GM19438 (cell line): ENCODE data around the gene MFAP3.
"Not testable (repeated sequence)": the region's sequence is repeated elsewhere in the genome, so short reads cannot be mapped to it uniquely, and the experiment has no call there.

ENCODE experiments used
- ATAC-seq: cut with Tn5 transposase; IDR thresholded peaks from one replicate; pipeline ENCODE4 v1.9.1; 2021; ENCODE audit warnings: low read depth; ENCODE audit not compliant: unreplicated experiment

The MFAP3 gene

GRCh38 chr5:154038707-154039457 lies at the start of gene MFAP3, which contains the start of gene FAM114A2:
MFAP3 (plus strand) TSS chr5:154038967; CDS start chr5:154049723, 10,756 bp downstream.
FAM114A2 (minus strand) TSS chr5:154038910; CDS start chr5:154034953, 3,957 bp downstream.
- ATAC-seq = peak; percentile 97

DNA sequence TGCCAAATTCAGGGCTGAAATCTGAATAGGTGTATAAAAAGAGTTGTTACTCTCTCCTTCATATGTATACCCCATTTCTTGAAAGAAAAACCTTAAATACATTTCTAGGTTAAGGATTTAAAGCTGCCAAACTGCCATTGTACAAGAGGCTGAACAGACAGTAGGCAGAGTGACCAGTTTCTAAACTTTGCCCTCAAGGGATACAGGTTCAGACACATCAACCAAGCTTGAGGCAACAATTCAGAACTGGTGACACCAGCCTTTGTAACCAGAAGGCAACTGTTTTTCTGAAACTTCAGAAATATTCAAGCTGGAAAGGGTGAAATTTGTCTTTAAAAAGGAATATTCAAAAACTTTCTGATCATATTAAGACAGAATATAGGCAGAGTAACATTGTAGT lies 47.6 kb upstream of the MFAP3 start:
- ATAC-seq = no peak

DNA sequence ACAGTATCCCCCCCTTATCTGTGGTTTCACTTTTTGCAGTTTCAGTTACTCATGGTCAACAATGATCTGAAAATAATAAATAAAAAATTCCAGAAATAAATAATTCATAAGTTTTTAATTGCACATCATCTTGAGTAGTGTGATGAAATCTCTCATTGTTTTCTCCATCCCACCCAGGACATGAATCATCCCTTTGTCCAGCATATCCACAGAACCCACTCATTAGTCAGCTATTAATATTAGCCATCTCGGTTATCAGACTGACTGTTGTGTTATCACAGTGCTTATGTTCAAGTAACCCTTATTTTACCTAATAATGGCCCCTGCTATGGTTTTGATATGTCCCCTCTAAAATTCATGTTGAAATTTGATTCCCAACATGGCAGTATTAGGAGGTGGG lies 40.8 kb upstream of the MFAP3 start:
- no peak for ATAC-seq

- no peak for ATAC-seq
These were observed 40.0 kb upstream of the MFAP3 start for GRCh38 chr5:153998768-153999167.

DNA sequence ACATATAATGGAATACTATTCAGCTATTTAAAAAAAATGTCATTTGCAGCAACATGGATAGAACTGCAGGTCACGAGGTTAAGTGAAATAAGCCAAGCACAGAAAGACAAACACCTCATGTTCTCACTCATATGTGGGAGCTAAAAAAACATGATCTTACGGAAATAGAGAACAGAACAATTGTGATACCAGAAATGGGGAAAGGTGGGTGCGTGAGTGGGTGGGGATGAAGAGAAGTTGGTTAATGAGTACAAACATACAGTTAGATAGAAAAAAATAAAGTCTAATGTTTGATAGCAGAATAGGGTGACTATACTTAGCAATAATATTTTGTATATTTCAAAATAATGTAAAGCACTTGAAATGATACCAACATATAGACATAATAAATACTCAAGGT lies 38.8 kb upstream of the MFAP3 start:
- no peak for ATAC-seq

DNA sequence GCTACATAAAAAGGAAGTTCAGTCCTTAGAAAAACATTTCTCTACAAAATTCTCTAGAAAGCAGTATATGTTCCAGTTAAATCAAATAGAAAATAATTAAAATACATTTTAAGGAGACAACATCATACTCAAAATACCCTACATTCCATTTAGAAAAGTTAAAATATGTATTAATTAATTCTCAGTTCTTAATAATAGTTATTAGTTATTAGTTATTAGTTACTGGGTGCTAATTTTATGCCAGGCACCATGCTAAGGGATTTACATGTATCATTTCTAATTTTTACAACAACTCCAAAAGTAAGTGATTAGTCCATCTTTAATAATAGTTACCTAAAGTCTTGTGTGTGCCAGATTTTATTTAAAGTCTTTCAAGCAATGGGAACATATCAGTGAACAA lies 38.1 kb upstream of the MFAP3 start:
- ATAC-seq = no peak

DNA sequence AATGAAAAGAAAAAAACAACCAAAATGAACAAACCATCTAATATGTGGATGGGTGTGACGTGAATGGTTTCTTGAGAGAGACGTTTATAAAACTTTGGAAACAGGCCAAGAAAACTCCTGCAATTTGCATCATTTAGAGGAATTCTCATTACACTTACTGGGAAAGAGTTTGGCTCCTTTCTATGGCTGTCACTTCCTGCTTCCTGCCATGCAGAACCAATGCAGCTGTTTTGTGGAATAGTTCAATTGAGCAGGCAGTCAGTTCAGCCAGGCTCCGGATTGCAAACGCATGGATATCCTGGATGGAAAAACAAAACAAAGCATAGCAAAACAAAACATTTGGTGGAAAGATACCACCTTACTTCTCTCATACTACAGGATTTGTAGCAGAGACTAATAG lies 36.7 kb upstream of the MFAP3 start:
- no peak for ATAC-seq

- ATAC-seq = no peak
These were observed 36.2 kb upstream of the MFAP3 start for GRCh38 chr5:154002511-154003020.

GRCh38 chr5:154005648-154006047 lies 33.1 kb upstream of the MFAP3 start:
- ATAC-seq = no peak

DNA sequence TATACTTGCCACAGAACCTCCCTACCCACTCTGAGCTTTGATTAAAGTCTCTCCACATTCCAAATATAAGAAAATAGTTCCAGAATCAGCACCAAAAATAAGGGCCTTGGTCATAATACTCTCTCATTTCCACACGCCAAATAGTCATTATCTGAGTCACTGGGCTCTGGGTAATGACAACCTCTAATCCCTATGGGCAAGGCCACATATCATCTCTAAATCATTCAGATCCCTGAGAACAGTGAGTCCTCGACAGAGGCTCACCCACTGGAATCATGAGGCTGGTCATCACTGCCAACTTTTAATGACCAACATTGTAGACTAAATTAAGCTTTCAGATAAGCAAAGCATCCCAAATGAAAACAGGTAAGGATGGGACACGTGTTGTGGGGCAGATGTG lies 28.1 kb upstream of the MFAP3 start:
- no peak for ATAC-seq

GRCh38 chr5:154015071-154015693 lies 23.6 kb upstream of the MFAP3 start:
- ATAC-seq = no peak

GRCh38 chr5:154018919-154019318 lies 19.8 kb upstream of the MFAP3 start:
- not testable (repeated sequence) for ATAC-seq

DNA sequence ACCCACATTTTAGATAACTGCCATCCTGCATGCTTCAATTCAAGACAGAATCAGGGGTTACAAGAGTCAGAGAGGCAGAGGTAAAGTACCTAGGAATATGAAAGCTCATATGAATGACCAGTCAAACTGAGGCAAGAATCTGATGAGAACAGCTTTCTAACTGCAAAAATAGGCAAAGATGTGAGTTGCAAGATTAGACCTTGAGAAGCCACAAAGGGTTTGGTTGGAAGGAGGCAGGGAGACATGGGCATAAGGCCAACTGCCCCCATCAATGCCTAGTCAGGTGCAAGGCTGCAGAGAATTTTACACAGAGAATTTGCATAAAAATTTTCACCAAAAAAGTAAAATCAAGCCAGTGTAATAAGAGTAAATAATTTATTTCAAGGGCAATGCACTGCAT lies 12.8 kb upstream of the MFAP3 start:
- no peak for ATAC-seq

DNA sequence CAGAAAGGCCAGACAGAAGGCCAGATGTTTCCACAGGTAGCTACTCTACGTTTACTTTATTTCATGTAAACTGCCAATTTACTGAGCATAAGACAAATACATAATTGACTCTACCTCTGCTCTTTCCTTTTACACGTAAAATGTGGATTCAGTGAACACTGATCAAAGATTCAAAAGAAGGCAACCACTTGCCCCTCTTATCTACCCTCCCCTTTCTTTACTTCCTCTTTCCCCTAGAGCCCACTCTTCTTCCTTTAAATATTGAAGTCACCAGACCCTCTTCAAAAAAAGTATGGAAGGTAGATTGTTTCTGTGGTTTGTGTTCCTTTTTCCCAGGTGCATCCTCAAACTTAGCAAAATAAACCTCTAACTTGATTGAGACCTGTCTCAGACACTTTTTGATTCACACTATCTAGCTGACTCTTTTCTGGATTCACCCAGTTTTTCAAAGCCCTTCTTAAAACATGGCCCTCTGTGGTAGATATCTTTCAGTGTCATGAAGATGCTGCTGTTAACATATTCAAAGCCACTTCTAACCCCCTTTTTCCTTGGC lies 6.8 kb upstream of the MFAP3 start:
- ATAC-seq = no peak

- ATAC-seq = no peak
These were observed 3.8 kb upstream of the MFAP3 start for GRCh38 chr5:154034944-154035343.

DNA sequence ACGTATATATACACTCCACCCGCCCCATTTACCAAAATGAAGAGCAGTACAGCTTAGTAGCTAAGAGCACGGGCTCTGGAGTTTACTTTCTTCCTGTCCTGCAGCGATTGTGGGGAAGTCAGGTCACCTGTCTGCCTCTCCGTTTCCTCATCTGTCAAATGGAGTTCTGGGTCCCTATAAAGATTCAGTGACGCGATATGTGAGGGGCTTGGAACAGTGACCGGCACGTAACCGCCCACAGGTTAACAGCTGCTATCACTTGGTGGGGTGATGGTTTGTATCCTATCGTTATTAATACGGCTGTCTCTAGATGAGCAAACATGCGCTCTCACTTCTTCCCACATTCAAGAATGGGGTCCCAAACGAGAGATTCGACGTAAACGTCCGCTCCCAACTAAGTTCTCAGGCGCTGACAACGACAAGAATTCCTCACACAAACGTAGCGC lies 483 bp upstream of the MFAP3 start:
- ATAC-seq = peak; percentile 51

- ATAC-seq = no peak
These were observed 677 bp downstream of the MFAP3 start for GRCh38 chr5:154039458-154039829.

- no peak for ATAC-seq
These were observed 4.0 kb downstream of the MFAP3 start for GRCh38 chr5:154042766-154043165.

GRCh38 chr5:154044099-154044498 lies 5.3 kb downstream of the MFAP3 start:
- no peak for ATAC-seq

DNA sequence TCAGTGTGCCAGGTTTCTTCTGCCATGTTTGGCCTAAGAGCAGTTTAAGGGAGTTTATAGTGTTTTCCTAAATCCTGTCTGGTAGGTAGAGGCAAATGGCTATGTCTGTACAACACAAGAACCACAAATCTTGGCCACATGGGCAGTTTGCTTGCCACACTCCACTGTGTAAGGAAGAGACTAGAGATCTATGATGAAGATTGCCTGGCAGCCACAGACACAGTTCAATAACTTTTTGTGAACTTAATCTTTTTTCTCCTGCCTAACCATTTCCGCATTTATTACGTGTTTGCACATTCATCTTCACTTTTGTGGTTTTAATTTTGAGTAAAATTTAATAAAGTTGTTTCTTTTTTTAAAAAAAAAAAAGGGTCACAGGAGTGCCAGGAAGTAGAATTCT lies 5.8 kb downstream of the MFAP3 start:
- ATAC-seq = no peak

GRCh38 chr5:154046486-154046885 lies 7.7 kb downstream of the MFAP3 start:
- no peak for ATAC-seq

GRCh38 chr5:154047324-154047723 lies 8.6 kb downstream of the MFAP3 start:
- no peak for ATAC-seq
